GM19023 (cell line): ENCODE results near the gene KCTD11.

Experiments used
- ATAC-seq: cut with Tn5 transposase; IDR thresholded peaks from one replicate; pipeline ENCODE4 v1.9.1; 2021; ENCODE audit warnings: mild to moderate bottlenecking, moderate library complexity; ENCODE audit not compliant: unreplicated experiment

The KCTD11 gene

GRCh38 chr17:7403043-7403726 is 51.2 kb downstream of the KCTD11 start:
- no peak for ATAC-seq

- no peak for ATAC-seq
These were observed 51.7 kb downstream of the KCTD11 start for GRCh38 chr17:7403727-7403976.

DNA sequence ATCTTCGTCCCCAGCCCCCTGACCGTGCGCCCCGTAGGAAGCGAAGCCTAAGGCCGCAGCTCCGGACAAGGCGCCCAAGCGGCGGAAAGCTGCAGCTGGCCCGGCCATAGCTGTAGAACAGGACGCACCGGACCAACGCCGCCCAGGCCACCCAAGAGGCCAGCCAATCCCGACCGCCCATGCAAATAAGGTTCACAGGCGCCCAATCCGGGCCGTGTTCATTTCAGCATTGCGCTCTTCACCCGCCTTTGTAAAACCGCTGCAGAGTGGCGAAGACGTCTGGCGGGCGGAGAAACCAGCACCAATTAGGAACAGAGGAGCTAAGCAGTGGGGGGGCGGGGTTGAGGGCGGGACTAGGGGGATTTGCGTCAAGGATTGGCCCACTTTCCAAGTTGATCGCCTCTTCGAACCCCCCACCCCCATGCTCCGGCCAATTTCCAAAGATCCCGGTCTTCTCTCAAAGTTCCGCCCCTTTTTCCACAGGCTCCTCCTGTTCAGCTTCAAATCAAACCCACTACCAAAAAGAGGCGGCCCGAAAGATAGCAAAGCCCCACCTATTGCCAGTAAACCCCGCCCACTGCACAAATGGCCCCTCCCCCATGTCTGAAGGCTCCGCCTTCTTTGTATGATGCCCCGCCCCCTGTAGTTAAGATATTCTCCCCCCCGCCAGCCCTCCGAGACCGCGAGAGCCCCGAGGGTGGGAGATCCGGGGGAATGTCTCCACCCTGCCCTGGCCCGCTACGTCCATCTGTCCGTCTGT is 52.2 kb downstream of the KCTD11 start, which contains the start of gene TMEM256:
Gene TMEM256 (minus strand): TSS at position 121 of the 760 bp plus-strand sequence. CDS start 13 bp downstream, at position 108.
- ATAC-seq, result peak; percentile 93
